SK-N-MC (cell line): ENCODE measurements around the gene MAML2.

Experiments
- FOXP2 ChIP-seq: optimal IDR thresholded peaks from 2 replicates; pipeline ENCODE3; 2011; ENCODE audit warnings: mild to moderate bottlenecking, moderate library complexity; ENCODE audit not compliant: insufficient read depth; ENCODE audit errors: extremely low read length, control extremely low read depth
- POLR2AphosphoS5 ChIP-seq: IDR thresholded peaks from 2 replicates; pipeline ENCODE4 v1.6.1; 2012; ENCODE audit warnings: mild to moderate bottlenecking, low read depth, low read length, borderline replicate concordance

DNA sequence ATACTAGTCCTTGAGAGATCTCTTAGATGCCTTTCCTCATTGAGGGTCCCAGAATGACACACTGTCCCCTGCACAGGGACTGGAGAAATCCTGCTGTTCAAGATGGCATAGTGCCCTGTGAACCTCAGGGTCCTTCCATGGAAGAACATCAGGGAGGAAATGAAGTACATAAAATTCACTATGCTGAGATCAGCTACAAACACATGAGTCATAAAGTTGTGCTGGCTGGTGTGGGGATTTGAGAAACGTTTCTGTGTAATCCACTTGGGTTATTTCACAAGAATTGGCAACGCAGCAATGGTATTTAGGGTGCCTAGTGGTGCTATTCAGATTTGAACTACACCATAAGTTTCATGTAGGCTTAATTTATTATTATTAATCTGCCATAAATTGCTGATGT, 174.4 kb downstream of the MAML2 start:
- TF ChIP-seq FOXP2, result no peak
- no peak for TF ChIP-seq POLR2AphosphoS5
